ENCODE measurements around the gene TOMM40L.

DNA sequence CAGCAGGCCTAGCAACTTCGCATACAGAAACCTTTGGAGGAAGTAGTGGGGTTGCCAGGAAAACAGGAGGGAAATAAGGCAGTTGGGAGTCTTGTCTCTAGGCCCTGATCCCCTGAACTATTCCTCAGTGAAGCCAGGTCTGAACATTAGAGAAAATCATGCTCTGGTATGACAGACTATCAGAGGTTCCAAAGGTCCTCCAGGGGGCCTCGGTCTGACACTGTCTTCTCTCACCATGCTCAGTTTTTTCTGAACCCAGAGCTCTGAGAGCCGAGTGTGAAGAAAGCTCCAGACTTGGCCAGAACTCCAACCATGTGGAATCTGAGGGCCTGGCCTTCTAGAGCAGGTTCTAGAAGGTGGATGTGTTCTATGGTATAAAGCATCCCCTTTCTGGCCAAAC is 4.0 kb downstream of the TOMM40L start:
- TF ChIP-seq, protein P1, sequence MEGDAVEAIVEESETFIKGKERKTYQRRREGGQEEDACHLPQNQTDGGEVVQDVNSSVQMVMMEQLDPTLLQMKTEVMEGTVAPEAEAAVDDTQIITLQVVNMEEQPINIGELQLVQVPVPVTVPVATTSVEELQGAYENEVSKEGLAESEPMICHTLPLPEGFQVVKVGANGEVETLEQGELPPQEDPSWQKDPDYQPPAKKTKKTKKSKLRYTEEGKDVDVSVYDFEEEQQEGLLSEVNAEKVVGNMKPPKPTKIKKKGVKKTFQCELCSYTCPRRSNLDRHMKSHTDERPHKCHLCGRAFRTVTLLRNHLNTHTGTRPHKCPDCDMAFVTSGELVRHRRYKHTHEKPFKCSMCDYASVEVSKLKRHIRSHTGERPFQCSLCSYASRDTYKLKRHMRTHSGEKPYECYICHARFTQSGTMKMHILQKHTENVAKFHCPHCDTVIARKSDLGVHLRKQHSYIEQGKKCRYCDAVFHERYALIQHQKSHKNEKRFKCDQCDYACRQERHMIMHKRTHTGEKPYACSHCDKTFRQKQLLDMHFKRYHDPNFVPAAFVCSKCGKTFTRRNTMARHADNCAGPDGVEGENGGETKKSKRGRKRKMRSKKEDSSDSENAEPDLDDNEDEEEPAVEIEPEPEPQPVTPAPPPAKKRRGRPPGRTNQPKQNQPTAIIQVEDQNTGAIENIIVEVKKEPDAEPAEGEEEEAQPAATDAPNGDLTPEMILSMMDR (IDR thresholded peaks at IDR 0.05) = no peak
- no peak for TF ChIP-seq POLR2AphosphoS5 (IDR thresholded peaks at IDR 0.05)

All from breast epithelium (tissue), 3 donors.